Uterus (tissue), 4 donors: ENCODE data around the gene ARAP1. TPM values are rescaled to one million over a fixed set of nuclear protein-coding genes. Genes with fewer than 3 reads are reported as not detected.

Experiments used
- DNase-seq, 2 donors: peaks; one replicate each; pipeline ENCODE4 v3.0.0-alpha.2; 2019 to 2020
- H3K27ac ChIP-seq, 2 donors: fragments of 200-600 bp; sonication (generic); 1 replicate in 1 of 2; 2 replicates in 1 of 2; pipeline ENCODE4 v1.5.1; 2016 to 2018
- H3K27me3 ChIP-seq, 2 donors: fragments of 200-600 bp; sonication (generic); one replicate each; pipeline ENCODE4 v1.5.1; 2018 to 2019; ENCODE audit warnings: control low read depth in 1 of 2
- H3K36me3 ChIP-seq, 2 donors: fragments of 200-600 bp; sonication (generic); one replicate each; pipeline ENCODE4 v1.5.1; 2019; ENCODE audit warnings: control low read depth in 1 of 2
- H3K4me1 ChIP-seq, 2 donors: fragments of 200-600 bp; sonication (generic); one replicate each; pipeline ENCODE4 v1.5.1; 2018 to 2019; ENCODE audit warnings: control low read depth in 1 of 2
- H3K4me3 ChIP-seq, 2 donors: fragments of 200-600 bp; sonication (generic); 1 replicate in 1 of 2; 2 replicates in 1 of 2; pipeline ENCODE4 v1.5.1; 2018 to 2019; ENCODE audit warnings: mild to moderate bottlenecking in 1 of 2
- H3K9me3 ChIP-seq, 2 donors: fragments of 200-600 bp; sonication (generic); one replicate each; pipeline ENCODE4 v1.5.1; 2019; ENCODE audit warnings: control low read depth in 1 of 2
- CTCF ChIP-seq, 4 experiments: fragments of 200-600 bp in 2 of 4; fragments of 450-650 bp in 2 of 4; sonication (generic) in 2 of 4; IDR thresholded peaks; one replicate each; pipeline ENCODE4 v1.5.1; 2016 to 2019; ENCODE audit warnings: antibody characterized with exemption in 4 of 4, mild to moderate bottlenecking in 2 of 4, moderate library complexity in 1 of 4
- POLR2A ChIP-seq, 2 donors: fragments of 450-650 bp; IDR thresholded peaks; one replicate each; pipeline ENCODE4 v1.6.1; 2016; ENCODE audit warnings: antibody characterized with exemption in 2 of 2, mild to moderate bottlenecking in 1 of 2, moderate library complexity in 1 of 2
- intact Hi-C: fragments of 100-400 bp; cut with DNase I; formaldehyde crosslinking; loops from one replicate; pipeline ENCODE4 v1.15.1; 2023; ENCODE audit warnings: low total_unique reads
- total RNA-seq, 4 donors: library from RNA; depleted of rRNA in 3 of 4; stranded (reverse); fragments of >200 nt in 3 of 4; gene quantifications; one replicate each; pipeline versions ENCODE4 v1.1.0 to v1.2.4, GENCODE V29; 2014 to 2023
- donor health status: DM: yes; HTN: yes; CAD: no.

The ARAP1 gene
- total RNA-seq, 4 donors from 2014 or later: 21.3 to 222 (median 70.4) TPM

DNA sequence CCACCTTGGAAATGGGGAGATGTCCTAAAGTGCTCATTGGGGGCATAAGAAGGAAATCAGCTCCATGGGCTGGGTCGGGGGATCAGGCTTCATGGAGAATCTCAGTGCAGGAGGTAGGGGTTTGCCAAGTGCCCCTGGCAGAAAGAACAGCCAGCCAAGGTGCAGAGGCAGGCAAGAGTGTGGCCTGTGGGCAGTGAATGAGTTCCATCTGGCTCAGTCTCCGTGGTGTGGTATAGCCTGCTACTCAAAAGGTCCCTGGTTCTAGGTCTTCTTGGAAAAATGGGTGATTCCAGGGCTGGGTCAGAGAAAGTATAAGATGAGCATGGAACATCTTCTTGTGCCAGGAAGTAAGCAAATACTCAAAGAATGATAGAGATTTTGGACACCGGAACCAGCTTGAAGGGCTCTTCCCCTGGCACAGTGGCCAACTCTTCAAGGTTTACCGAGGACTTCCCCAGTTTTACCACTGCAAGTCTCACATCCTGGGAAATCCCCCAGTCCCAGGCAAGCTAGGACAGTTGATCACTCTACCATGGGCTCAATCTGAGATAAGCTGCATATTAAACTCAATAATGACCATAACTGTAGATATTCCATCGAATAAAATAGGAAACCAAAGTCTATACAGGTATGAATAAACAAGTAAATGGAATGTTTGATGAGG, 10.6 kb upstream of the ARAP1 start:
- H3K4me3 ChIP-seq: no peak overlapping the region
- peaks cover 0 to 10% of the 10 kb centered on the region in 2 donors for H3K4me1 ChIP-seq
- TF ChIP-seq CTCF (IDR thresholded peaks at IDR 0.05): no peak
- TF ChIP-seq POLR2A (IDR thresholded peaks at IDR 0.05): no peak
- intact Hi-C loops: no loop called here
- H3K27ac ChIP-seq: no peak overlapping the region
- no peaks in the 10 kb centered on the region for H3K9me3 ChIP-seq
- no peaks in the 10 kb centered on the region for H3K27me3 ChIP-seq
- DNase-seq: no peak
- H3K36me3 ChIP-seq: no peaks in the 10 kb centered on the region

DNA sequence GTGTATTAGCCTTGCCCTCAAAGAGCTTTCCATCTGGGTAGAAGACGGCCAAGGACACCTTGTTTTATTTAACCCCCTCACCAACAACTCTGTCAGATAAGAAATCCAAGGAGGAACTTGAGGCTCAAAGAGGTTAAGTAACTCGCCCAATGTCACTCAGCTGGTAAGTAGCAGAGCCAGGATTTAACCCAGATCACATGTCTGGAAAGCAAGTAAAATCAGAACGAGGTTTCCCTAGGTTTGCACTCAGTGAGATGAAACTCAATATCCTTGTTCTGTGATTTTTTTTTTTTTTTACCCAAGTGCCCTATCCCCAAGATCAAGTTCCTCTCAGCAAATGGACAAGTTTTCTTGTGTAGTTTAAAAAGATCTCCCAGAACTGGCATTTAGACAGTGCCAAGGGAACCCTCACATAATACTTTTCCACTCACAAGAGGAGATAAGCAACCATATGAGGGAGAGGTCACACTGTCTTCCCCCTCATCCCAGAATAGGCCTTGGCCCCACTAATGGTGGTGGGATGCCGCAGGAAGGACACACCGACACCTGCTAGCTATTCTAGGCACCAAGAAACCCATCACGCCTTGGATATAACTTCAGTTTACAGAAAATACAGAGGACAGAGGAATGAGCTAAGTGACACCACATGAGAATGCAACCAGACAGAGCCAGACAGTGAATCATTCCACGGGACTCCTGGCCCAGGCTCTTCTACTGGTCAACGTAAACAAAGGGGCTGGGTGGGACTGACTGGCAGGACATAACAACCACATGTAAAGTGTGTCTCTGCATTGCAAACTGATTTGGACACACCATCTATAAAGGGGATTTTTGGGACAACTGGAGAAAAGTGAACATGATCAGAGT, 8.6 kb upstream of the ARAP1 start:
- TF ChIP-seq POLR2A (IDR thresholded peaks at IDR 0.05) (no peak), CTCF (IDR thresholded peaks at IDR 0.05) (no peak)
- Histone ChIP-seq H3K27ac (no peak overlapping the region), H3K36me3 (no peaks in the 10 kb centered on the region), H3K4me3 (no peak overlapping the region), H3K4me1 (peaks cover 0 to 10% of the 10 kb centered on the region in 2 donors), H3K9me3 (no peaks in the 10 kb centered on the region), H3K27me3 (no peaks in the 10 kb centered on the region)
- intact Hi-C loops: no loop called here
- DNase-seq: no peak

- TF ChIP-seq POLR2A (IDR thresholded peaks at IDR 0.05) (no peak), CTCF (IDR thresholded peaks at IDR 0.05) (no peak)
- DNase-seq: no peak
- no peaks in the 10 kb centered on the region for H3K9me3 ChIP-seq
- peak overlapping the region in 1 of 2 donors; percentile 38 for H3K27ac ChIP-seq
- H3K27me3 ChIP-seq: no peaks in the 10 kb centered on the region
- intact Hi-C loops: no loop called here
- peaks cover 0 to 10% of the 10 kb centered on the region in 2 donors for H3K4me1 ChIP-seq
- no peak overlapping the region for H3K4me3 ChIP-seq
- H3K36me3 ChIP-seq: no peaks in the 10 kb centered on the region
Measured at GRCh38 chr11:72759468-72759985, 7.3 kb upstream of the ARAP1 start.

GRCh38 chr11:72758690-72759389, 6.6 kb upstream of the ARAP1 start:
- Histone ChIP-seq H3K4me3 (no peak overlapping the region), H3K9me3 (no peaks in the 10 kb centered on the region), H3K4me1 (peaks cover 0 to 10% of the 10 kb centered on the region in 2 donors), H3K27me3 (no peaks in the 10 kb centered on the region), H3K36me3 (no peaks in the 10 kb centered on the region), H3K27ac (peak overlapping the region; percentile 28 to 38)
- peak; percentile 76 to 81 for DNase-seq
- TF ChIP-seq POLR2A (IDR thresholded peaks at IDR 0.05) (no peak), CTCF (IDR thresholded peaks at IDR 0.05) (no peak)
- intact Hi-C loops: no loop called here
